Measurements from ENCODE around the gene RPS29.
A peak's percentile ranks its signal among the peaks of the same experiment; 100 is the strongest.
"Not testable (repeated sequence)": the region's sequence is repeated elsewhere in the genome, so short reads cannot be mapped to it uniquely, and the experiment has no call there.

Gene RPS29

GRCh38 chr14:49585803-49586672 lies at the start of gene RPS29:
Gene RPS29, minus strand, starts transcription at chr14:49586380. Its CDS starts 34 bp downstream, at chr14:49586346.
- peak; percentile 99 for DNase-seq

GRCh38 chr14:49634547-49635334 lies 48.6 kb upstream of the RPS29 start, which contains the start of gene DNAAF2:
Gene DNAAF2, minus strand, starts transcription at chr14:49635244. Its CDS starts 95 bp downstream, at chr14:49635149.
- peak; percentile 61 for DNase-seq

- peak; percentile 87 for DNase-seq
Measured at GRCh38 chr14:49633640-49634546, 47.7 kb upstream of the RPS29 start.

- no peak for DNase-seq
Measured at GRCh38 chr14:49623941-49624839, 38.0 kb upstream of the RPS29 start.

- DNase-seq = no peak
Measured at GRCh38 chr14:49623387-49623786, 37.2 kb upstream of the RPS29 start.

GRCh38 chr14:49622022-49622607 lies 35.9 kb upstream of the RPS29 start:
- DNase-seq = no peak

- DNase-seq = no peak
Measured at GRCh38 chr14:49621114-49621881, 35.1 kb upstream of the RPS29 start.

GRCh38 chr14:49620182-49621113 lies 34.3 kb upstream of the RPS29 start, which contains the start of the genes MGAT2 and RPL36AL:
Gene MGAT2, plus strand, starts transcription at chr14:49620799. Its CDS starts 470 bp downstream, at chr14:49621269.
Gene RPL36AL, minus strand, starts transcription at chr14:49620626. Its CDS starts 1,522 bp downstream, at chr14:49619104.
- peak; percentile 97 for DNase-seq

GRCh38 chr14:49619730-49620129 lies 33.5 kb upstream of the RPS29 start:
- no peak for DNase-seq

GRCh38 chr14:49619273-49619672 lies 33.1 kb upstream of the RPS29 start:
- DNase-seq = not testable (repeated sequence)

- no peak for DNase-seq
Measured at GRCh38 chr14:49617852-49618519, 31.8 kb upstream of the RPS29 start.

- DNase-seq = no peak
Measured at GRCh38 chr14:49615776-49616175, 29.6 kb upstream of the RPS29 start.

- DNase-seq = no peak
Measured at GRCh38 chr14:49614196-49614595, 28.0 kb upstream of the RPS29 start.

GRCh38 chr14:49612671-49613070 lies 26.5 kb upstream of the RPS29 start:
- DNase-seq = no peak

GRCh38 chr14:49612251-49612650 lies 26.1 kb upstream of the RPS29 start:
- no peak for DNase-seq

GRCh38 chr14:49607583-49607982 lies 21.4 kb upstream of the RPS29 start:
- no peak for DNase-seq

GRCh38 chr14:49598485-49599300 lies 12.5 kb upstream of the RPS29 start, which contains the start of gene LRR1:
Gene LRR1, plus strand, starts transcription at chr14:49598940. Its CDS starts 81 bp downstream, at chr14:49599021.
- peak; percentile 82 for DNase-seq

Data from T1000 (cell line).